ENCODE measurements around the gene SLC2A8. TPM values are rescaled to one million over a fixed set of nuclear protein-coding genes. Genes with fewer than 3 reads are reported as not detected.

Gene SLC2A8
- total RNA-seq, 1 donor = 5.5 TPM

GRCh38 chr9:127365461-127365860 is 31.5 kb upstream of the SLC2A8 start:
- TF ChIP-seq CTCF (IDR thresholded peaks at IDR 0.05; ENCODE audit: insufficient read depth, low read length) = no peak
- no peak for DNase-seq (ENCODE audit: low read depth)
- H3K4me3 ChIP-seq (ENCODE audit: low read depth, low read length) = no peak overlapping the region

DNA sequence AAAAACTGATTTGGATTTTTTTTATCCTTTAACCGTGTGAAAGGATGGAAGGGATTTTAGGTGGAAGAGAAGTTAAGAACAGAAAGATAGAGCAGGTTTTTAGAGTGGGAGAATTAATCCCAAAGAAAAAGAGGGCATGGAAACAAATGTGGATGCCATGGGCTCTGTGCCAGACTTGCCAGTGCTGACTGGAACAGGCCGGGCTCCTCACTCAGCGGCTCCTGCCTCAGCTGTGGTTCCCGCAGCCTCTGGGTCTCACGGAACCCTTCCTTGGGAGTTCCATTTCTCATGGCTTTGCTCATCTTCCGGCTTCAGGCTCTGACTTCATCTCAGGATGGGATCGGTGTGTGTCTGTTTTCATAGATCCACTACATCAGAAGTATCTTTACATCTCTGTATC is 30.4 kb upstream of the SLC2A8 start:
- H3K4me3 ChIP-seq (ENCODE audit: low read depth, low read length) = no peak overlapping the region
- no peak for TF ChIP-seq CTCF (IDR thresholded peaks at IDR 0.05; ENCODE audit: insufficient read depth, low read length)
- no peak for DNase-seq (ENCODE audit: low read depth)

GRCh38 chr9:127368852-127369402 is 28.0 kb upstream of the SLC2A8 start:
- DNase-seq (ENCODE audit: low read depth) = no peak
- H3K4me3 ChIP-seq (ENCODE audit: low read depth, low read length) = no peak overlapping the region
- no peak for TF ChIP-seq CTCF (IDR thresholded peaks at IDR 0.05; ENCODE audit: insufficient read depth, low read length)

DNA sequence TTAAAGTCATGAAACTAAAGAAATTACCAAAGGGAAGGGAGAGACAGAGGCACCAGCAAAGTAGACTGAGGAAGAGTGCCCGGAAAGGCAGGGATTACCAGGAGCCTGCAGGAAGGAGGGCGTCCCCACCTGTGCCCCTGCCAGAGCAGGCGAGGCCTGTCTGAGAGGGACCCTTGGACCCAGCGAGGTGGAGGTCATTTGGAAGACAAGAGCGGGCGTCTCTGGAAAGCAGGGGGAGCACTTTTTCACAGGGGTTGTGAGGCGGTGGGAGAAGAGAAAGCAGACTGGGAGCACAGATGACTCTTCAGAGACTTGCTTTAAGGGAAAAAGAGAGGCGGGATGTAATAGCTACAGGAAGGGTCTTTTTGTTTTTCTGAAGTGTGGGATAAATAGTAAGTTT is 27.5 kb upstream of the SLC2A8 start:
- DNase-seq (ENCODE audit: low read depth) = no peak
- no peak overlapping the region for H3K4me3 ChIP-seq (ENCODE audit: low read depth, low read length)
- TF ChIP-seq CTCF (IDR thresholded peaks at IDR 0.05; ENCODE audit: insufficient read depth, low read length) = no peak

- no peak for TF ChIP-seq CTCF (IDR thresholded peaks at IDR 0.05; ENCODE audit: insufficient read depth, low read length)
- DNase-seq (ENCODE audit: low read depth) = no peak
- no peak overlapping the region for H3K4me3 ChIP-seq (ENCODE audit: low read depth, low read length)
Observed at GRCh38 chr9:127370147-127370579, 26.8 kb upstream of the SLC2A8 start.

DNA sequence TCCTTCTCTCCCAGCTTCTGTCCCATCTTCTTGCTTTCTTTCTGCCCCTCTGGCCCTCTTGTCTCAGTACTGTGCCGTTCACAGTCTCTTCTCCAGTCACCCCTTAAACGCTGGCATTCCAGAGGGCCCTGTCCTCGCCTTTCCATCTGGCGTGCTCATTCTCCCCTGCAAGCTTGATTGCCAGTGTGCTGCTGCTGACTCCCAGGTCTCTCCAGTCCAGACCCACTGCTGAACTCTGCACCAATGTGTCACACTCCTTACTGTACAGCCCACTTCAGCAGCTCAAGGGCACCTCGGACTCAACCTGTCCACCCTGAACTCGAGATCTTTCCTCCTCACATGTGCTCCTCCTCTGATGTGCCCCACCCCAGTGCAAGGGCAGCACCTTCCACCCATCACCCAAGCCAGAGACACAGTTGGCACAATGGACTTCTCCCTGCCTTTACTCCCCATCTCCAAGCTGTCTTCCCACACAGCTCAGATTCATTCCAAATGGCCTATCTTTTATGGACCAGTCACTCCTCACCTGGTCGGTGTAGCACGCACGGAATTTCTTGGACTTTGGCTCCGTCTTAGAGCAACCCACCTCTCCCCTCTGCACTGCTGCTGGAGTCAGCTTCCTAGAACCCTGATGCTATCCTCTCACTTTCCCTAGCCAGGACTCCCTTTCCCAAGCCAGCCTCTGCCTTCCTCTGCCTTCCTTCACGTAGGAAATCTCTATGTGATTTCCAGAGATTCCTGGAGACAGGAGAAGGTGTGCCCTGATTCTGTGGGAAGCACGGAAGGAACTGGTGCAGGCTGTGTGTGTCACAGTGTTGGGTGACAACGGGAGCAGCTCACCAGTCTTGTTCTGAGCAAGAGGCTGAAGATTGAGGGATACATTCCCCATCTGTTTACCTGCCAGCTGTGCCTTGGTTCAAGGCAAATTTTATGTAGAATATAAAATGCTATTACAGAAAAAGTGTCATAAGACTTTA is 26.0 kb upstream of the SLC2A8 start:
- no peak overlapping the region for H3K4me3 ChIP-seq (ENCODE audit: low read depth, low read length)
- no peak for TF ChIP-seq CTCF (IDR thresholded peaks at IDR 0.05; ENCODE audit: insufficient read depth, low read length)
- DNase-seq (ENCODE audit: low read depth) = no peak
